ENCODE measurements around the gene PSME3IP1. TPM values are rescaled to one million over a fixed set of nuclear protein-coding genes. Genes with fewer than 3 reads are reported as not detected.

Gene PSME3IP1
- total RNA-seq, 1 donor = 70.2 TPM

GRCh38 chr16:57184887-57185445 is 873 bp downstream of the PSME3IP1 start:
- no peaks in the 10 kb centered on the region for H3K9me3 ChIP-seq (ENCODE audit: low read depth, low read length)
- H3K36me3 ChIP-seq (ENCODE audit: insufficient read depth, low read length) = no peaks in the 10 kb centered on the region
- no peaks in the 10 kb centered on the region for H4K20me1 ChIP-seq (ENCODE audit: insufficient read depth, low read length)
- H3K4me2 ChIP-seq (ENCODE audit: insufficient read depth, low read length) = peak overlapping the region; percentile 99
- H3K79me2 ChIP-seq (ENCODE audit: insufficient read depth, low read length) = peaks cover 93% of the 10 kb centered on the region
- peak overlapping the region; percentile 90 for H2AFZ ChIP-seq (ENCODE audit: low read length)
- no peak for DNase-seq (ENCODE audit: insufficient read length, low spot score, missing footprints)
- H3K4me3 ChIP-seq (ENCODE audit: insufficient read depth, low read length) = peak overlapping the region; percentile 85
- TF ChIP-seq CTCF (IDR thresholded peaks at IDR 0.05; ENCODE audit: extremely low read depth, low read depth, low read length) = no peak
- peak overlapping the region; percentile 89 for H3K27ac ChIP-seq (ENCODE audit: low read depth, low read length)
- no peaks in the 10 kb centered on the region for H3K27me3 ChIP-seq (ENCODE audit: insufficient read depth, low read length)
- peaks cover 14% of the 10 kb centered on the region for H3K4me1 ChIP-seq (ENCODE audit: insufficient read depth, low read length)

DNA sequence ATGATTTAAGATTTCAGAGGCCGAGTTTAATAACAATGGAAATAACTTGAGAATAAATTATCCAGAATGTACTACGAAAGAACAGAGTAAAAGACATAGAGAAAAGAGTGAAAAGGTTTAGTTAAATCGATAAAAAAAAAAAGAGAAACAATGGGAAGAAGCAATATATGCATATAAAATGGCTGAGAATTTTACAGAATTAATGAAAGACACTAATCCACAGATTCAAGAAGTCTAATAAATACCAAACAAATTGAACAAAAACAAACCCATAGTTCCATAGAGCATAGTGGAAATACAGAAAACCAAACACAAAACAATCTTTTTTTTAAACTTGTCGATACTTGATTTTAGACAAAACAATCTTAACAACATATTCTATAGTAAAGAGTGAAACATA is 1.7 kb downstream of the PSME3IP1 start:
- no peak overlapping the region for H3K4me2 ChIP-seq (ENCODE audit: insufficient read depth, low read length)
- no peak for DNase-seq (ENCODE audit: insufficient read length, low spot score, missing footprints)
- TF ChIP-seq CTCF (IDR thresholded peaks at IDR 0.05; ENCODE audit: extremely low read depth, low read depth, low read length) = no peak

GRCh38 chr16:57179215-57179828 is 6.5 kb downstream of the PSME3IP1 start:
- Histone ChIP-seq H3K4me2 (ENCODE audit: insufficient read depth, low read length) (peak overlapping the region; percentile 25), H3K4me3 (ENCODE audit: insufficient read depth, low read length) (no peak overlapping the region), H2AFZ (ENCODE audit: low read length) (no peak overlapping the region), H3K36me3 (ENCODE audit: insufficient read depth, low read length) (no peaks in the 10 kb centered on the region), H3K79me2 (ENCODE audit: insufficient read depth, low read length) (peaks cover 76% of the 10 kb centered on the region), H3K9me3 (ENCODE audit: low read depth, low read length) (no peaks in the 10 kb centered on the region), H3K27ac (ENCODE audit: low read depth, low read length) (no peak overlapping the region), H3K4me1 (ENCODE audit: insufficient read depth, low read length) (peaks cover 5% of the 10 kb centered on the region), H4K20me1 (ENCODE audit: insufficient read depth, low read length) (no peaks in the 10 kb centered on the region), H3K27me3 (ENCODE audit: insufficient read depth, low read length) (no peaks in the 10 kb centered on the region)
- no peak for DNase-seq (ENCODE audit: insufficient read length, low spot score, missing footprints)
- TF ChIP-seq CTCF (IDR thresholded peaks at IDR 0.05; ENCODE audit: extremely low read depth, low read depth, low read length) = no peak

More for the DNA sequence above, 1.7 kb downstream of the PSME3IP1 start:
- H3K36me3 ChIP-seq (ENCODE audit: insufficient read depth, low read length) = no peaks in the 10 kb centered on the region
- H3K79me2 ChIP-seq (ENCODE audit: insufficient read depth, low read length) = peaks cover 91% of the 10 kb centered on the region
- no peak overlapping the region for H2AFZ ChIP-seq (ENCODE audit: low read length)
- H3K4me3 ChIP-seq (ENCODE audit: insufficient read depth, low read length) = no peak overlapping the region
- H3K27me3 ChIP-seq (ENCODE audit: insufficient read depth, low read length) = no peaks in the 10 kb centered on the region
- no peaks in the 10 kb centered on the region for H4K20me1 ChIP-seq (ENCODE audit: insufficient read depth, low read length)
- no peak overlapping the region for H3K27ac ChIP-seq (ENCODE audit: low read depth, low read length)
- no peaks in the 10 kb centered on the region for H3K9me3 ChIP-seq (ENCODE audit: low read depth, low read length)
- peaks cover 20% of the 10 kb centered on the region for H3K4me1 ChIP-seq (ENCODE audit: insufficient read depth, low read length)

- TF ChIP-seq CTCF (IDR thresholded peaks at IDR 0.05; ENCODE audit: extremely low read depth, low read depth, low read length) = no peak
- Histone ChIP-seq H3K27me3 (ENCODE audit: insufficient read depth, low read length) (no peaks in the 10 kb centered on the region), H3K27ac (ENCODE audit: low read depth, low read length) (no peak overlapping the region), H4K20me1 (ENCODE audit: insufficient read depth, low read length) (no peaks in the 10 kb centered on the region), H3K4me3 (ENCODE audit: insufficient read depth, low read length) (no peak overlapping the region), H2AFZ (ENCODE audit: low read length) (no peak overlapping the region), H3K4me2 (ENCODE audit: insufficient read depth, low read length) (peak overlapping the region; percentile 25), H3K36me3 (ENCODE audit: insufficient read depth, low read length) (no peaks in the 10 kb centered on the region), H3K9me3 (ENCODE audit: low read depth, low read length) (no peaks in the 10 kb centered on the region), H3K4me1 (ENCODE audit: insufficient read depth, low read length) (peaks cover 5% of the 10 kb centered on the region), H3K79me2 (ENCODE audit: insufficient read depth, low read length) (peaks cover 71% of the 10 kb centered on the region)
- DNase-seq (ENCODE audit: insufficient read length, low spot score, missing footprints) = no peak
Measured at GRCh38 chr16:57178793-57179212, 7.0 kb downstream of the PSME3IP1 start.

Measured in osteoblast (primary cell).